Kidney (tissue), 11 donors: Measurements from ENCODE around the gene KIR2DL3. TPM values are rescaled to one million over a fixed set of nuclear protein-coding genes. Genes with fewer than 3 reads are reported as not detected.
"Not testable (repeated sequence)": the region's sequence is repeated elsewhere in the genome, so short reads cannot be mapped to it uniquely, and the experiment has no call there.

Experiments used
- DNase-seq, 5 donors: peaks; one replicate each; pipeline ENCODE4 v3.0.0-alpha.2; 2013 to 2020
- FAIRE-seq: peaks from 2 replicates; lab custom pipeline; 2012; peaks lifted over from hg19 to GRCh38; lab: Jason Lieb, UNC
- H3K27ac ChIP-seq, 2 donors: one replicate each; pipeline ENCODE4 v1.7.0; 2013; ENCODE audit warnings: low read depth in 2 of 2, low read length in 2 of 2, inconsistent platforms in 1 of 2
- H3K27me3 ChIP-seq: one replicate; pipeline ENCODE4 v1.7.1; 2013; ENCODE audit warnings: low read length, inconsistent platforms; ENCODE audit not compliant: control insufficient read depth, insufficient read depth
- H3K36me3 ChIP-seq, 3 donors: one replicate each; pipeline versions ENCODE4 v1.7.0 to v1.7.1; 2013; ENCODE audit warnings: low read length in 3 of 3, control low read depth in 1 of 3, inconsistent platforms in 1 of 3; ENCODE audit not compliant: insufficient read depth in 3 of 3, control insufficient read depth in 2 of 3
- H3K4me1 ChIP-seq, 3 donors: one replicate each; pipeline versions ENCODE4 v1.7.0 to v1.7.1; 2013; ENCODE audit warnings: low read length in 3 of 3, inconsistent platforms in 1 of 3, low read depth in 1 of 3; ENCODE audit not compliant: control insufficient read depth in 2 of 3, insufficient read depth in 2 of 3
- H3K4me3 ChIP-seq, 3 donors: one replicate each; pipeline versions ENCODE4 v1.7.0 to v1.8.1; 2013; ENCODE audit warnings: low read length in 3 of 3, control low read depth in 1 of 3, inconsistent platforms in 1 of 3
- H3K9ac ChIP-seq, 3 donors: one replicate each; pipeline versions ENCODE4 v1.7.0 to v1.7.1; 2013; ENCODE audit warnings: low read length in 3 of 3, control low read depth in 1 of 3, inconsistent platforms in 1 of 3
- H3K9me3 ChIP-seq, 3 donors: one replicate each; pipeline versions ENCODE4 v1.7.0 to v1.7.1; 2013; ENCODE audit warnings: low read length in 3 of 3, control low read depth in 1 of 3, inconsistent platforms in 1 of 3; ENCODE audit not compliant: control insufficient read depth in 2 of 3, insufficient read depth in 1 of 3
- intact Hi-C: fragments of 100-400 bp; cut with DNase I; formaldehyde crosslinking; loops from one replicate; pipeline ENCODE4 v1.11.1; 2022
- polyA plus RNA-seq: library from polyadenylated mRNA; stranded (reverse); fragments of 350-450 nt; fragmentation: Illumina TruSeq; extraction: RNeasy Lipid Tissue Mini Kit (QIAGEN cat#74804); gene quantifications from one replicate; pipeline ENCODE4 v1.2.3, GENCODE V29; 2014; ENCODE audit warnings: low read depth, low replicate concordance; ENCODE audit not compliant: insufficient read depth
- total RNA-seq: library from RNA; stranded (reverse); fragmentation: NEBNext Ultra II Directional; extraction: Animal tissue kit (Norgen Biotek cat#: 25700); gene quantifications from one replicate; pipeline ENCODE4 v1.2.1, GENCODE V29; 2021
- donor health status: control.
- donor health status: control.
- donor health status: DM: yes; HTN: yes; CAD: no.
- donor health status: Normal renal cell carcinoma (clear cell type).

The KIR2DL3 gene
- total and polyA plus RNA-seq, 2 donors from 2014 or later, result 0.25 TPM; not detected in 1

DNA sequence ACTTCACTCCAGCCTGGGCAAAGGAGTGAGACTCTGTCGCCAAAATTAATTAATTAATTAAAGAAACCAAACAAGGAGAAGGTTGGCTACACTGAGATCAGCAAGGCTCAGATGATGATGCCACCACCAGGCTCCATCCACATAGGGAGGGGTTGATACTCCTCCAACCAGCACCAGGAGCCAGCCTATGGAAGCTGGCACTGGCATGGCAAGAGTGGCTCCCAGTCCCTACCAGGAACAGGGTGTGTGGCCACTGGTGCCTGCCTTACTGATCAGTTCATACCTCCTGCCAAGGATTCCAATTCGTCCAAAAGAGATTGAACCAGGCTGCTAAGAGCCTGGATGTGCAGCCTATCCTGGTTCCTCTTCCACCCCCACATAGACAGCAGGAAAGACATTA is 34.4 kb downstream of the KIR2DL3 start:
- DNase-seq, H3K4me1 ChIP-seq, intact Hi-C loops, H3K9me3 ChIP-seq, H3K4me3 ChIP-seq, FAIRE-seq, H3K36me3 ChIP-seq, H3K27me3 ChIP-seq, H3K9ac ChIP-seq, H3K27ac ChIP-seq: not testable (repeated sequence)

DNA sequence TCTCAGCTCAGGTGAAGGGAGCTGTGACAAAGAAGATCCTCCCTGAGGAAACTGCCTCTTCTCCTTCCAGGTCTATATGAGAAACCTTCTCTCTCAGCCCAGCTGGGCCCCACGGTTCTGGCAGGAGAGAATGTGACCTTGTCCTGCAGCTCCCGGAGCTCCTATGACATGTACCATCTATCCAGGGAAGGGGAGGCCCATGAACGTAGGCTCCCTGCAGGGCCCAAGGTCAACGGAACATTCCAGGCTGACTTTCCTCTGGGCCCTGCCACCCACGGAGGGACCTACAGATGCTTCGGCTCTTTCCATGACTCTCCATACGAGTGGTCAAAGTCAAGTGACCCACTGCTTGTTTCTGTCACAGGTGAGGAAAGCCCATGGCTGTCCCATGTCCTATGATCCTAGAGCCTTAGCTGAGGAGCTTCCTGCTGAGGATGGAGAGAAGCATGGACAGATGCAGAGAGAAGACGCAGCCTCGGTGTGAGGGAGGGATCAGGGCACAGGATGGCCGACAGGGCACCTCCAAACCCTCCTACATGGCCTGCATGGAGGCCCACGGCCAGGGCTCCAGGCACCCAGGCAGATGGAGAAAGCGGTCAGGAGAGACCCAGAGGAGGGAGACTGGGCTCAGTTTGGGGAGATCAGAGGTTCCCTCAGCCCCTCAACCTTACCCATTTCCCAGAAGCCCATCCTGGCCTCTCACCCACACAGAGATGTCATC is 36.9 kb downstream of the KIR2DL3 start:
- H3K36me3 ChIP-seq, H3K27me3 ChIP-seq, FAIRE-seq, H3K27ac ChIP-seq, H3K4me3 ChIP-seq, intact Hi-C loops, H3K9me3 ChIP-seq, H3K9ac ChIP-seq, H3K4me1 ChIP-seq, DNase-seq: not testable (repeated sequence)

- FAIRE-seq, H3K36me3 ChIP-seq, H3K4me1 ChIP-seq, H3K27me3 ChIP-seq, H3K9me3 ChIP-seq, H3K27ac ChIP-seq, H3K9ac ChIP-seq, H3K4me3 ChIP-seq, DNase-seq, intact Hi-C loops: not testable (repeated sequence)
Observed at GRCh38 chr19:54775830-54776229, 37.5 kb downstream of the KIR2DL3 start.

DNA sequence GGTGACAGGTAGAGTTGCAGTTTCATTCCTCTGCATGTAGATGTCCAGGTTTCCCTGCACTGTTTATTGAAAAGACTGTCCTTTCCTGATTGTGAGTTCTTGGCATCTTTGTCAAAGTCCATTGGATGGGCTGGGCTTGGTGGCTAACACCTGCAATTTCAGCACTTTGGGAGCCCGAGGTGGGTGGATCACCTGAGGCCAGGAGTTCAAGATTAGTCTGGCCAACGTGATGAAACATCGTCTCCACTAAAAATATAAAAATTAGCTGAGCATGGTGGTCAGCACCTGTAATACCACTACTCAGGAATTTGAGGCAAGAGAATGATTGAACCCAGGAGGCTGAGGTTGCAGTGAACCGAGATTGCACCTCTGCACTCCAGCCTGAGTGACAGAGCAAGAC is 39.5 kb downstream of the KIR2DL3 start:
- FAIRE-seq, H3K27ac ChIP-seq, DNase-seq, H3K4me3 ChIP-seq, intact Hi-C loops, H3K36me3 ChIP-seq, H3K9me3 ChIP-seq, H3K4me1 ChIP-seq, H3K27me3 ChIP-seq, H3K9ac ChIP-seq: not testable (repeated sequence)

DNA sequence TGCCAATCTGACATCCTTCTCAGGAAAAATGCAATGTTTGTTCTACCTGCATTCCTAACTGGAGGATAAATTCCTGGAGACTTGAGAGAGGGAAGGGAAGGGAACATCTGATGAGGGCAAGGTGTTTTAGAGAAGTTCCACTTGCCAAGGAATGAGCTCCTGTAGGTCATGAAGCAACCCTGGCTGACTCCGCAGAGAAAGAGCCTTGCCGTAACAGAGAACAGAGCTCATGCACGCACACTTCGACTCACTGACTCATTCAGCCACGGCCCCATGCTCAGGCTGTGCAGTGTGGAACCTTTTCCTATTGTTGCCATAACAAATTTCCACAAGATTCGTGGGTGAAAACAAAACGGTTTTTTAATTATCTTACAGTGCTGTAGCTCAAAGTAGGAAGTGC is 40.6 kb downstream of the KIR2DL3 start:
- DNase-seq, H3K27me3 ChIP-seq, H3K4me1 ChIP-seq, FAIRE-seq, H3K4me3 ChIP-seq, H3K9ac ChIP-seq, H3K36me3 ChIP-seq, H3K9me3 ChIP-seq, H3K27ac ChIP-seq, intact Hi-C loops: not testable (repeated sequence)

DNA sequence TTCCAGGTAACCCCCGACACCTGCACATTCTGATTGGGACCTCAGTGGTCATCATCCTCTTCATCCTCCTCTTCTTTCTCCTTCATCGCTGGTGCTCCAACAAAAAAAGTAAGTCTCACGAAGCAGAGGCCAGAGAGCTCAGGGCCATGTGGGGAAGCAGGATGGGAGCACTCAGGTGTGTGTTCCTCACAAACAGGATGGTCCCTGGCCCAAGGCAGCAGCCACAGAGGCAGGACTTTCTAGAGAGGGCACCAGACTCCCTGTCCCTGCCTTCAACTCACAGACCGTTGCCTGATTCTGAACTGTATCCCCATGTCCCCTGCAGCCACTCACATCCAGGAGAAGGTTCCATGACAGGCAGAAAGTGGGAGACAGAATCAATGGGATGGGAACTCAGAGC is 44.6 kb downstream of the KIR2DL3 start:
- FAIRE-seq, H3K27me3 ChIP-seq, DNase-seq, H3K9ac ChIP-seq, H3K27ac ChIP-seq, H3K36me3 ChIP-seq, H3K4me3 ChIP-seq, H3K4me1 ChIP-seq, H3K9me3 ChIP-seq, intact Hi-C loops: not testable (repeated sequence)

DNA sequence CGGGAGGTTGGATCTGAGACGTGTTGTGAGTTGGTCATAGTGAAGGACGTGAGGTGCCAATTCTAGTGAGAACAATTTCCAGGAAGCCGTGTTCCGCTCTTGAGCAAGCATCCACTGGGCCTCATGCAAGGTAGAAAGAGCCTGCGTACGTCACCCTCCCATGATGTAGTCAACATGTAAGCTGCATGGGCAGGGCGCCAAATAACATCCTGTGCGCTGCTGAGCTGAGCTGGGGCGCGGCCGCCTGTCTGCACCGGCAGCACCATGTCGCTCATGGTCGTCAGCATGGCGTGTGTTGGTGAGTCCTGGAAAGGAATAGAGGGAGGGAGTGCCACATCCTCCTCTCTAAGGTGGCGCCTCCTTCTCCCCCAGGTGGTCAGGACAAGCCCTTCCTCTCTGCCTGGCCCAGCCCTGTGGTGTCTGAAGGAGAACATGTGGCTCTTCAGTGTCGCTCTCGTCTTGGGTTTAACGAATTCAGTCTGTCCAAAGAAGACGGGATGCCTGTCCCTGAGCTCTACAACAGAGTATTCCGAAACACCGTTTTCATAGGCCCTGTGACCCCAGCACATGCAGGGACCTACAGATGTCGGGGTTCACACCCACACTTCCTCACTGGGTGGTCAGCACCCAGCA is 47.9 kb downstream of the KIR2DL3 start:
- H3K4me1 ChIP-seq, H3K36me3 ChIP-seq, H3K9ac ChIP-seq, intact Hi-C loops, H3K9me3 ChIP-seq, DNase-seq, H3K4me3 ChIP-seq, FAIRE-seq, H3K27ac ChIP-seq, H3K27me3 ChIP-seq: not testable (repeated sequence)

DNA sequence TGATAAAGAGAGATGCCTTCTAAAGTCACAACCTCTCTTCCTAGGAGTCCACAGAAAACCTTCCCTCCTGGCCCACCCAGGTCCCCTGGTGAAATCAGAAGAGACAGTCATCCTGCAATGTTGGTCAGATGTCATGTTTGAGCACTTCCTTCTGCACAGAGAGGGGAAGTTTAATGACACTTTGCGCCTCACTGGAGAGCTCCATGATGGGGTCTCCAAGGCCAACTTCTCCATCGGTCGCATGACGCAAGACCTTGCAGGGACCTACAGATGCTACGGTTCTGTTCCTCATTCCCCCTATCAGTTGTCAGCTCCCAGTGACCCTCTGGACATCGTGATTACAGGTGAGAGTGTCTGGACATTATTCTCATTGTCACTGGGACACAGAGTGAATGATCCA is 49.8 kb downstream of the KIR2DL3 start:
- H3K36me3 ChIP-seq, intact Hi-C loops, H3K27me3 ChIP-seq, H3K4me3 ChIP-seq, H3K9ac ChIP-seq, DNase-seq, FAIRE-seq, H3K27ac ChIP-seq, H3K4me1 ChIP-seq, H3K9me3 ChIP-seq: not testable (repeated sequence)
